Ureter (tissue), 1 donor: ENCODE measurements around the gene CNRIP1. TPM values are rescaled to one million over a fixed set of nuclear protein-coding genes. Genes with fewer than 3 reads are reported as not detected.
A peak's percentile ranks its signal among the peaks of the same experiment; 100 is the strongest.

Experiments
- DNase-seq: peaks from one replicate; pipeline ENCODE4 v3.0.0-alpha.2; 2020; ENCODE audit warnings: low spot score
- total RNA-seq: library from RNA; stranded (reverse); gene quantifications from one replicate; pipeline ENCODE4 v1.2.4, GENCODE V29; 2023
- donor health status: DM: yes; HTN: yes; CAD: no.

CNRIP1 gene
- total RNA-seq, 1 donor from 2014 or later: 16.2 TPM

DNA sequence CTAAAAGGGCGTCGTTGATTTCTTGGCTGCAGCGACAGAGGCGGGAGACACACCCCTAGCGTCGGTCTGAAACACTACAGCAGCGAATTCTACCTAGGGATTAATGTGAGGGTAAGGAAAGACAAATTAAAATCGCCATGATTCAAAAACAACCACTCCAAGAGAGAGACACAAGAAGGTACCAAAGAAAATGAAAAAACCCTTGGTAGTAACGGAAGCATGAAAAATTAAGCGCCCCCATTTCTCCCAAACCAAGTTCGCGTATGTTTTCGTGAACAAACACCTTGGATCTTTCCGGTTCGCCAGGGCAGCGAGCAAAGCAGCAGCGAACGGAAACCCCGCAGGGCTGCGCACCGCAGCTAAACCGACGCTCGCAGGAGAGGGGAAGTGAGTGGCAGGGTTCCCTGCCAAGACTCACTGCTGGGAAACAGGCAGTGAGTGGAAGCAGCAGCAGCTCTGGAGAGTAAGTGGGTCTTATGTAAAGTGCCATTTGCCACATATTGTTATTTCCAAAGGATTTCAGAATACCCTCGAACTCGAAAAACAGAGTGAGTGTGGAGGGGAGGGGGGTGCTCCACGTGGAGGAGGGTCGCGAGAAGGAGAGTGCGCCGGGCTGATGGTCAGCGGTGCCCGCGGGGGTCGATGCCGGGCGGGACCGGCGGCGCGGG is 68.4 kb downstream of the CNRIP1 start:
- peak; percentile 88 for DNase-seq

DNA sequence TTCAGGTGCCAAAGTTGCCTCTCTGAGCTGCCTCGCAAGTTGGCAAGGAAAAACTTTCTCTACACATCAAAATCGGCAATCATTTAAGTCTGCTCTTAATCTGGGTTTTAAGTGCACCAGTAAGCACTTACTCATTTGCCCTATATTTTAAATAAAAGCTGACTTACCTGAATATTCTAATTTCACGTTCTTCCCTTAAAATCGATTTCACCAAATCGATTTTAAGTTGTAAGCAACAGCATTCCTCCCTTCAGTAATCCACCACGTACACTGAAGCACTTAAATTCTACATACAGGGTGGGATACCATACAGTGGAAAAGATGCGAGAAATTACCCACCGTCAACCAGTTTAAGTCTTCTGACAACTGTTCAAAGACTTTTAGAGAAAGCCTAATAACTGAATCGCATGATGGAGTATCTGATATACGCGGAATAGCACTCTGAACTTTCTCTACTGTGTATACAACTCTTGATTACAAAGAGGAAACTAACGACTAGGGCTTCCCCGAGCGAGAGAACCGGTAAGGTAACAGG is 69.0 kb downstream of the CNRIP1 start:
- DNase-seq: no peak

DNA sequence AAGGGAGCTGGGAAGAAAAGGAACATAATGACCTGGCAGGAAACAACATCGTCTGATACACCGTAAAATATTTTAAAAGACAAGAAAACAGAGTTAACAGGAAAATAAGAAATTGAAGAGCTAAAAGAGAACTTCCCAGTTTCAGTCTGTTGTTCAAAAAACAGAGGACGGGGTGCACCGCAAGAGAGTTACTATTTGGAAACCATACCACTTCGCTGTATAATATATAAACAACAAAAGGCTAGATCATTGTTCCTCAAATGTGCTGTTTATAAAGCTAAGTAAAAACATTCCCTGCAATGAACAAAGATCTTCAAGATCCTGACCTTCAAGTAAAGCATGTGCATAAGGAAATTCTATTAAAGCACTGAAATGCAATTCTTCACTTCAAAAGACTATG is 69.6 kb downstream of the CNRIP1 start:
- DNase-seq: no peak

DNA sequence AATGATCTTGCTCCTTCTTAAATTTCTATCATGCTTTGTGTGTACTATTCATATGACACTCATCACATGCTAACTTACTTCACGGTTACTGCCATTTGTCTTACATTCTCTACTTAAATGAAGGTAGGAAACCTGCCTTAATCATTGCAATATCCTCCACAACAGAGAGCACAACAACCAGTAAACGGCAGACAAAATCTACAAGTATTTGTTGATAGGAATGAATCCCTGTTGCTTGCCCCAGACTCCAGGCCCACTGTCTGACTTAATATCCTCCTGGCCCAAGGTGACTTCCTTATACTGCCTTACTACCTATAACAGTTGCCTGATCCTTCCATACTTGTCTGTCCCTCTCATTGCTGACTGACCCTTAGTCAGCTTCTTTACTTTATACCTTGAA is 70.9 kb downstream of the CNRIP1 start:
- no peak for DNase-seq

DNA sequence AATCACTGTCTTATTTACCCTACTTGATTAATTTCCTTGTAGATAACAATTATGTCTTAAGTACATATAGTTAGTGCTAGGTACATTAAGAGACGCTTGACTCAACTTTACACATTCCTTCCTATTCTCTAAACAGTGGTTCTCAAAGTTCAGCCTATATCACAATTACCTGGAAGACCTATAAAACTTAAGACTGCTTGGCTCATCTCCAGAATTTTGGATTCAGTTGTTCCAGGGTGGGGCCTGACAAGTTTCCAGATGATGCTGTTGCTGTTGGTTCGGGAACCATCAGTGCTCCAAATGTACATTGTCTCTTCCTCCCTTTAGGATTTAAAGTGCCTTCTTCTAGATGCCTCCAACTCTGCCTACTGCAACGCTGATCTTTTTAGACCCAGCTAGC is 71.4 kb downstream of the CNRIP1 start:
- DNase-seq: no peak

DNA sequence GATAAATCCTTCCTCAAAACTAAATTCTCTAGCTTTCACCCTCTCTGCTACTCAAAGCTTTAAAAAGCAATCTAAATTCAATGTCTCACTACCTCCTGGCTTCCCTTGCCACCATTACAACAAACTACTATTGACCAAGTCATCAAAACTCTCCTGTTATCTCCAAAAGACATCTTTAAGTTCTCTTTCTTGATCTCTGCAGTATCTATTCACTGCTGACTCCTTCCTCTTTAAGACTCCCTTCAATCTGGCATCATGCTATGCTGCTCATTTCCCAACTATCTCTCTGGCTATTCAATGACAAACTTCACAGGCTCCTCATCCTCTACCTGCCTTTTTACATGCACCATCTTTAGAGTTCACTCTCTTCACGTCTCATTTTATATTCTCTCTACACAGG is 73.4 kb downstream of the CNRIP1 start:
- no peak for DNase-seq

DNA sequence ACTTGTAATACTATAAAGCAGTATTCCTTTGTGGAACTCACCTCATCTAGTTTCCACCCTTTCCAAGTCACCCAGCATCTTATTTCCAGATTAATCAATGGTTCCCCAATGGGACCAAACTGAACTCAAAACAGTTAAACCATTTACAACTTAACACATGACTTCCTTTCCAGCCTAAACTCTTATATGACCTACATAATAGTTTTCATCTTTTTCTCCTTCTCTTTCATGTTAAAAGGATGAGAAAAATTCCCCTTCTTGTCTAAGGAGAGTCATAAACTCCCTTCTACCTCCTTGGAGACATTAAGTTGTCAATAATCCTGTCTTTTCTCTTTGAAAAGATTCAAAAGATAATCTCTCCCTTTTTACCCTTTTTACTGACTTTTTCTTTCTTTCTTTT is 74.1 kb downstream of the CNRIP1 start:
- no peak for DNase-seq

DNA sequence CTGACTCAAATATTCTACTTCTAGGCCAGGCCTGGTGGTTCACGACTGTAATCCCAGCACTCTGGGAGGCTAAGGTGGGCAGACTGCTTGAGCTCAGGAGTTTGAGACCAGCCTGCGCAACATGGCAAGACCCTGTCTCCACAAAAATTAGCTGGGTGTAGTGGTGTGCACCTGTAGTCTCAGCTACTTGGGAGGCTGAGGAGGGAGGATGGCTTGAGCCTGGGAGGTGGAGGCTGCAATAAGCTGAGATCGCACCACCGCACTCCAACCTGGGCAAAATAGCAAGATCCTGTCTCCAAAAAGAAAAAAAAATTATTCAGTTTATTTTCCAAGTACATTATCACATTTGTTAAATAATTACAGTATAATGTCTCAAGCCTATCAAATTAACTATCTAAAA is 74.7 kb downstream of the CNRIP1 start:
- DNase-seq: no peak

DNA sequence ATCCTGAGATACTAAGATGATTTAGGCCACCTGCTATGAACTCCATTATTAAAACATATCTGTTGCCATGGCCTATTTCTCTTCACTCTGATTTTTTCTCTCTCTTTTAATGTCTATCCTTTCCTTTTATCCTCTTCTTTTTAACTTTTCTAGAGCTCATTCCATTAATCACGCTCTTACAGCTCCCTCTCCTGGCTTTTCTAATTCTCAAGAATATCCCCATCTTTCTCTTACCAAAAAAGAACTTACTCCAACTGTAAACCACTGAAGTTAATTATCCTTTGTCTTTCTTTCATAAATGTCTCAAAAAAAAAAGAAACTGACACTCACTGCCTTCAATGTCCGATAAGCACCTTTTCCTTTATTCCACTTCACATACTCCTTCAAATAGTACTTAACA is 75.3 kb downstream of the CNRIP1 start:
- DNase-seq: no peak

Other genes with a start within 250 kb of the CNRIP1 start
- gene PNO1, start 162.1 kb downstream of the CNRIP1 start, total RNA-seq: 21.4 TPM
- gene PPP3R1, start 67.4 kb downstream of the CNRIP1 start, total RNA-seq: 57.7 TPM
- 3.7 TPM for gene PLEK, start 45.3 kb upstream of the CNRIP1 start, total RNA-seq
- 0.96 TPM for gene FBXO48, start 147.3 kb upstream of the CNRIP1 start, total RNA-seq
- gene APLF, start 147.6 kb upstream of the CNRIP1 start, total RNA-seq: 8.9 TPM